ENCODE data around the gene TEDC1. TPM values are rescaled to one million over a fixed set of nuclear protein-coding genes. Genes with fewer than 3 reads are reported as not detected.
"Not testable (repeated sequence)": the region's sequence is repeated elsewhere in the genome, so short reads cannot be mapped to it uniquely, and the experiment has no call there.

Gene TEDC1
- total RNA-seq, 1 donor from 2014 or later: 3.8 TPM

- DNase-seq (ENCODE audit: low spot score); intact Hi-C loops (cut with DNase I): not testable (repeated sequence)
Measured at GRCh38 chr14:105546410-105546809, 55.4 kb downstream of the TEDC1 start.

GRCh38 chr14:105547072-105547471 lies 56.0 kb downstream of the TEDC1 start:
- DNase-seq (ENCODE audit: low spot score): not testable (repeated sequence)

GRCh38 chr14:105547741-105548169 lies 56.7 kb downstream of the TEDC1 start:
- intact Hi-C loops (cut with DNase I): no loop called here

More at GRCh38 chr14:105547072-105547471, 56.0 kb downstream of the TEDC1 start:
- intact Hi-C loops (cut with DNase I): not testable (repeated sequence)

More at GRCh38 chr14:105547741-105548169, 56.7 kb downstream of the TEDC1 start:
- DNase-seq (ENCODE audit: low spot score): no peak

Other genes with a start within 250 kb of the TEDC1 start
- gene BTBD6, start 242.7 kb upstream of the TEDC1 start, total RNA-seq: 34.9 TPM
- 17.7 TPM for gene BRF1, start 190.2 kb upstream of the TEDC1 start, total RNA-seq
- 55.1 TPM for gene PACS2, start 176.5 kb upstream of the TEDC1 start, total RNA-seq
- 0.46 TPM for gene TEX22, start 92.7 kb upstream of the TEDC1 start, total RNA-seq
- gene MTA1, start 71.4 kb upstream of the TEDC1 start, total RNA-seq: 140 TPM
- gene CRIP2, start 16.4 kb upstream of the TEDC1 start, total RNA-seq: 918 TPM
- 68.2 TPM for gene CRIP1, start 4.4 kb upstream of the TEDC1 start, total RNA-seq
- 1.3 TPM for gene TMEM121, start 35.3 kb downstream of the TEDC1 start, total RNA-seq